GM18873 (cell line): ENCODE measurements around the gene AOC1.
"Not testable (repeated sequence)": the region's sequence is repeated elsewhere in the genome, so short reads cannot be mapped to it uniquely, and the experiment has no call there.

Source experiments
- ATAC-seq: cut with Tn5 transposase; IDR thresholded peaks from one replicate; pipeline ENCODE4 v1.9.1; 2021; ENCODE audit warnings: mild to moderate bottlenecking, moderate library complexity, moderate number of reproducible peaks; ENCODE audit not compliant: unreplicated experiment, low FRiP score

Gene AOC1, protein sequence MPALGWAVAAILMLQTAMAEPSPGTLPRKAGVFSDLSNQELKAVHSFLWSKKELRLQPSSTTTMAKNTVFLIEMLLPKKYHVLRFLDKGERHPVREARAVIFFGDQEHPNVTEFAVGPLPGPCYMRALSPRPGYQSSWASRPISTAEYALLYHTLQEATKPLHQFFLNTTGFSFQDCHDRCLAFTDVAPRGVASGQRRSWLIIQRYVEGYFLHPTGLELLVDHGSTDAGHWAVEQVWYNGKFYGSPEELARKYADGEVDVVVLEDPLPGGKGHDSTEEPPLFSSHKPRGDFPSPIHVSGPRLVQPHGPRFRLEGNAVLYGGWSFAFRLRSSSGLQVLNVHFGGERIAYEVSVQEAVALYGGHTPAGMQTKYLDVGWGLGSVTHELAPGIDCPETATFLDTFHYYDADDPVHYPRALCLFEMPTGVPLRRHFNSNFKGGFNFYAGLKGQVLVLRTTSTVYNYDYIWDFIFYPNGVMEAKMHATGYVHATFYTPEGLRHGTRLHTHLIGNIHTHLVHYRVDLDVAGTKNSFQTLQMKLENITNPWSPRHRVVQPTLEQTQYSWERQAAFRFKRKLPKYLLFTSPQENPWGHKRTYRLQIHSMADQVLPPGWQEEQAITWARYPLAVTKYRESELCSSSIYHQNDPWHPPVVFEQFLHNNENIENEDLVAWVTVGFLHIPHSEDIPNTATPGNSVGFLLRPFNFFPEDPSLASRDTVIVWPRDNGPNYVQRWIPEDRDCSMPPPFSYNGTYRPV

GRCh38 chr7:150852371-150852905 is at the start of gene AOC1:
AOC1 (plus strand) TSS chr7:150852517; CDS start chr7:150856471, 3,954 bp downstream.
- ATAC-seq, result no peak

- no peak for ATAC-seq
These were observed 49.0 kb upstream of the AOC1 start for GRCh38 chr7:150803161-150803860.

DNA sequence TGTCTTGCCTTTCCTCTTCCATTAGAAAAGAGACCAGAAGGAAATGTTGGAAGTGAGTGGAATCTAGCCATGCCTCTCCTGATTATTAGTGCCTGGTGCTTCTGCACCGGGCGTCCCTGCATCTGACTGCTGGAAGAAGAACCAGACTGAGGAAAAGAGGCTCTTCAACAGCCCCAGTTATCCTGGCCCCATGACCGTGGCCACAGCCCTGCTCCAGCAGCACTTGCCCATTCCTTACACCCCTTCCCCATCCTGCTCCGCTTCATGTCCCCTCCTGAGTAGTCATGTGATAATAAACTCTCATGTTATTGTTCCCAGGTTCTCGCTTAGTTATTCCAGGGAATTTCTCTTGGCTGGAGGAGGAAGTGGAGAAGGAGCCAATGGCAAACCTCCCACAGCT is 47.5 kb upstream of the AOC1 start:
- no peak for ATAC-seq

- no peak for ATAC-seq
These were observed 46.5 kb upstream of the AOC1 start for GRCh38 chr7:150805864-150806263.

GRCh38 chr7:150806454-150806853 is 45.9 kb upstream of the AOC1 start:
- ATAC-seq, result no peak

DNA sequence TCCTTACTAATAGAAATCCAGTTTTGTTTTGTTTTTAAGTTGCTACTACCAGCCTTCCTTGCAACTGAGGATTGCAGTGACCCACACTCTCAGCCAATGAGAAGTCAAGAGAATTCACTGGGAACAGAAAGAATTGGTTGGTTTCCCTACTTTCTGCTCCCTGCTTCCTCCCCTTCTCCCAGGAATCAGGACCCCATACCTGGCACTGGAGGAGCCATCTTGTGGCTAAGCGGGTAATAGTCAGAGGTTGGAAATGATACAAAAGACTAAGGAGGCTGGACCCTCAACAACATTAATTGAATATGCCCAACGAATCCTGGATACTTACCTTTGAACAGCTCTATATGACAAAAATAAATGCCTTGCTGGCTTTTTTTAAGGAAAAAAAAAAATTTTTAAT is 45.5 kb upstream of the AOC1 start:
- ATAC-seq, result no peak

DNA sequence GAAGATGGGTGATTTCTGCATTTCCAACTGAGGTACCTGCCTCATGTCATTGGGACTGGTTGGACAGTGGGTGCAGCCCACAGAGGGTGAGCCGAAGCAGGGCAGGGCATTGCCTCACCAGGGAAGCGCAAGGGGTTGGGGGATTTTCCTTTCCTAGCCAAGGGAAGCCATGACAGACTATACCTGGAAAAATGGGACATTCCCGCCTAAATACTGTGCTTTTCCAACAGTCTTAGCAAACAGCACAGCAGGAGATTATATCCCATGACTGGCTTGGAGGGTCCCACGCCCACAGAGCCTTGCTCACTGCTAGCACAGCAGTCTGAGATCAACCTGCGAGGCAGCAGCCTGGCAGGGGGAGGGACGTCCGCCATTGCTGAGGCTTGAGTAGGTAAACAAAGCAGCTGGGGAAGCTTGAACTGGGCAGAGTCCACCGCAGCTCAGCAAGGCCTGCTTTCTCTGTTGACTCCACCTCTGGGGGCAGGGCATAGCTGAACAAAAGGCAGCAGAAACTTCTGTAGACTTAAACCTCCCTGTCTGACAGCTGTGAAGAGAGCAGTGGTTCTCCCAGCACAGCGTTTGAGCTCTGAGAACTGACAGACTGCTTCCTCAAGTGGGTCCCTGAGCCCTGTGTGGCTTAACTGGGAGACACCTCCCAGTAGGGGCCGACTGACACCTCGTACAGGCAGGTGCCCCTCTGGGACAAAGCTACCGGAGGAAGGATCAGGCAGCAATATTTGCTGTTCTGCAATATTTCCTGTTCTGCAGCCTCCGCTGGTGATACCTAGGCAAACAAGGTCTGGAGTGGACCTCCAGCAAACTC is 44.5 kb upstream of the AOC1 start:
- not testable (repeated sequence) for ATAC-seq

DNA sequence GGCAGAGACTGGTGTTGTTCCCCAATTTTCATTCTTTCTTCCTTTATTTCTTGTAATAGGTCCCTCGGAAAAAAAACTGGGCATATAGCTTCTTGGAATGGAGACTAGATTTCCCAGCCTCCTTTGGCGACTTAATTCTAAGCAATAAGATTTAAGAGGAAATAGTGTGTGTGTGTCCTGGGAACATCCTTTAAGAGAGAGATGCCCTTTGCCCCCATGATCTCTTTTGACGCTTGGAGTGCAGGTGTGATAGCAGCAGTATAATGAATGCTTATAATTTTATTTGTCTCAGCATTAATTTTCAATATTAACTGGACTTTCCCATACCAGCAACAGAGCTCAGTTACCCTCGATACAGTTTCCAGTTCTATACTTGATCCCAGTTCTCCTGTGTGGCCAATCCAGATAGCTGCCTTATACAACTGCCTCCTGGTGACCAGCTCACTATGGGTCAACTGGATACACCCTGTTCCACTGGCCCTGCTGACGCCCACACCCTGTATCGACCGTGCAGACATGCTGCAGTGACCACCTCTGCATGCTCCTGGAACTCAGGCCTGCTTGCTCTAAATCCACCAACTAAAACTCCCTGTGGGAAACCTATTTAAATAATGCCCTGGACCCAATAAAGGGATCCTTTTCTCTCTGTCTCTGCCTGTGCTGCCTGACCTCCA is 37.9 kb upstream of the AOC1 start:
- ATAC-seq, result no peak

GRCh38 chr7:150818971-150819370 is 33.3 kb upstream of the AOC1 start:
- no peak for ATAC-seq

GRCh38 chr7:150820148-150820547 is 32.2 kb upstream of the AOC1 start:
- ATAC-seq, result no peak

- ATAC-seq, result no peak
These were observed 31.6 kb upstream of the AOC1 start for GRCh38 chr7:150820578-150821198.

GRCh38 chr7:150823043-150823442 is 29.3 kb upstream of the AOC1 start:
- ATAC-seq, result no peak

DNA sequence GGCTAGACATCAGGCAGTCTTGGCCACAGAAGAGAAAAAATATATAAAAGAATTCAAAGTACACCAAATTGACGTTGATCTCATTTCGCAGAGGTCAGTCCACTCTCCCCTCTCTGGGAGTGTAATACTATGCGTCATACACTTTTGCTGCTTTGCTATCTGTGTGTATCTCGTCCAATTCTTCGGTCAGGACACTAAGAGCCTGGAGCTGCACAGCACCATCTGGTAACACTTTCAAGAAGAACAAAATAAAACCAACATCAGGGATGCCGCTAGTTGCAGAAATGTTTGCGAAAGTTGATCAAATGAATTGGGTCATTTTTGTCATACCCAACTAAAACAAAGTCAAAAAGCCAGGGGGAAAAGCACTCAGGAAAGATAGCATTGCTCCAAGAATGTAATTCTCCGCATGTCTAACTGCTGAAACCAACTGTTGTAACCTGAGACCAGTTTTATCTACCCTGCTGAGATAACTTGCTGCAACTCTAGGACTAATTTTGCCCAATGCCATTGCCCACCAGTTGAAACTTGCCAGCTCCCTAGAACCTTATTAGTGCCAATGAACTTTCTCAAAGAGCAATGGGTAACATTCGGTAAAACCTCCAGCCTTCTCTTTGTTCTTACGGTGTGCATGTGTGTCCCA is 28.7 kb upstream of the AOC1 start:
- ATAC-seq, result no peak

DNA sequence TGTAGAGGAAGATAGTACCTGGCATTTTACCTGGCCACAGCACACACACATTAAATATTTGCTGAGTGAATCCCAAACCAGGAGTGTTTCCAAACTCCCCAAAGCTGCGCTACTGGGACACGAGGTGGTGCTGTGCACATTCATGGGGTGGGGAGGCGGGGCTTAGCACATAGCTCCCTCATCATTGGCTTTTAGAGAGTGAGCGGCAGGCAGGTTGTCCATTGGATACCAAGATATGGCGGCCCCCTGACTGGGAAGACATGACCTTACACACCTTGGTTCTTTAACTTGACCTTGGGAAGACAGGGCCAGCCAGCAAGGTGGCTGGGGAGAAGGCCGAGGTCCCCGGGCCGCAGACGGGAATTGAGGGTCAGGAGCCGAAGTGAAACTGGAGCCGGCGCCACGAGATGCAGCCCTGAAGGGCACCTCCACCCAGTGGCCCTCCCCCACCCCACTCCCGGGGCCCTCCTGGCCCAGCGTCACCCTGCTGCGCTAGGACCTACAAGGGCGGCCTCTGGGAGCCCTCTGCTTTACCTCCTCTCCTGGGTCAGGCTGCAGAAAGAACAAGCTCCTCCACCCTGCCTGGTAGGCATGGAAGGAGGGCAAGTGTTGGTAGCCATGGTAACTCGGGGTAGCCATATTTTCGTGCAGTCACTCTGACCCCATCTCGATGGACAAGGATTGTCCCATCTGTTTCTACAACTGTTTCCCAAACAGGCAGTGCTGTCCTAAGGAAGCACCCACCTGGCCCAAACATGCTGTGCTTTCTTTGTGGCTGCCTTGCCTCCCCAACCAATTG is 27.7 kb upstream of the AOC1 start:
- ATAC-seq, result no peak

GRCh38 chr7:150826061-150826849 is 26.1 kb upstream of the AOC1 start:
- ATAC-seq, result no peak

DNA sequence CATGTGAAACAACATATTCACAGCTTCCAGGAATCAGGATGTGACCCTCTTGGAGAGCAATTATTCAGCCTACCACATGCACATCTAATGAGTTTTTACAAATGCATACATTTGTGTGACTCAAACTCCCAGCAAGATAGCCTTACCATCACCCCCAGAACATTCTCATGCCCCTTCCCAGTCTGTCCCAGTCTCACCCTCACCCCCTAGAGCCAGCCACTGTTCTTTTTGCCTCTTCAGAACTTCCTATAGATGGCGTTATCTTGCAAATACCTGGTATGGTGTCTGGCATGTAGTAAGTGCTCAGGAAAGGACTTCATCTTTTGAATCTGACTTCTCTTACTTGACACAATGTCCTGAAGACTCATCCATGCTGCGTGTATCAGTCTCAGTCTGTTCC is 23.9 kb upstream of the AOC1 start:
- no peak for ATAC-seq

GRCh38 chr7:150829426-150829825 is 22.9 kb upstream of the AOC1 start:
- ATAC-seq, result no peak
